ENCODE results near the gene MYH4. TPM values are rescaled to one million over a fixed set of nuclear protein-coding genes. Genes with fewer than 3 reads are reported as not detected.

The MYH4 gene
- total and polyA plus RNA-seq, 2 of the 4 experiments (the other 2 are of a cell fraction) = not detected

DNA sequence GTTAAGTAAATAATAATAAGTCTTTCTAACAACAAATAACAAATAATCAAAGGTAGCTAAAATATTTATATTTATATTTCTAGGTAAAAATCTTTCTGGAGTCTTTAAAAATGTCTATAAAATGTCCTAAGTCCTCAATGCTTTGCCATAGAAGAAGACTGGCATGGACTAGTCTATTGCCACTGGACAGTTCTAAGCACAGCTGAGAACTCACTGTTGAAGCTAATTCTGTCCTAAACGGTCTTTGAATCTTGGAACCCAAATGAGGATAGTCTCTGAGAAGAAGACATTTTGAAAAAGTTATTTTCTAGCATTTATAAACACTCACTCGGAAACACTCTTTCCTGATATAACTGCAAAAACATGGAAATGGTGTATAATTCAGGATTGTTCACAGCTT lies 48.1 kb downstream of the MYH4 start:
- Histone ChIP-seq H3K36me3 (ENCODE audit: control insufficient read depth, insufficient read depth, low read length) (no peaks in the 10 kb centered on the region), H3K4me2 (ENCODE audit: low read depth, low read length) (no peak overlapping the region), H4K5ac (ENCODE audit: low read depth, low read length) (no peak overlapping the region), H3K27ac (ENCODE audit: insufficient read depth, low read length) (no peak overlapping the region), H2AK5ac (ENCODE audit: low read depth, low read length) (no peak overlapping the region), H3K4ac (ENCODE audit: low read depth, low read length) (no peak overlapping the region), H3K79me1 (ENCODE audit: low read depth in 1 of 2, low read length in 2 of 2) (no peaks in the 10 kb centered on the region), H3K14ac (replicated peaks; ENCODE audit: low read depth, low read length) (no peak overlapping the region), H3K4me1 (ENCODE audit: control insufficient read depth, insufficient read depth, low read length) (no peaks in the 10 kb centered on the region), H2BK15ac (ENCODE audit: low read depth, low read length) (no peak overlapping the region), H3K9ac (ENCODE audit: low read depth, low read length) (no peak overlapping the region), H3K27me3 (ENCODE audit: control insufficient read depth, insufficient read depth, low read length) (no peaks in the 10 kb centered on the region), H2BK20ac (ENCODE audit: low read depth, low read length) (no peak overlapping the region), H4K8ac (ENCODE audit: low read depth in 2 of 2, low read length in 2 of 2) (no peak overlapping the region), H2BK5ac (ENCODE audit: low read depth, low read length, poor library complexity, severe bottlenecking) (no peak overlapping the region), H3K4me3 (ENCODE audit: insufficient read depth, low read depth, low read length) (no peak overlapping the region), H3K9me1 (ENCODE audit: insufficient read depth, low read length) (no peaks in the 10 kb centered on the region), H3K9me3 (ENCODE audit: control insufficient read depth, insufficient read depth, low read length) (no peaks in the 10 kb centered on the region), H4K20me1 (ENCODE audit: insufficient read depth, low read length) (no peaks in the 10 kb centered on the region), H3K56ac (ENCODE audit: extremely low read depth, insufficient read depth, low read length) (no peak overlapping the region), H4K91ac (ENCODE audit: insufficient read depth, low read depth, low read length) (no peak overlapping the region), H3K18ac (ENCODE audit: low read depth, low read length) (no peak overlapping the region), H2AK9ac (replicated peaks; ENCODE audit: low read depth, low read length, poor library complexity) (no peak overlapping the region), H3K23ac (ENCODE audit: low read depth, low read length) (no peak overlapping the region), H2BK120ac (ENCODE audit: low read depth, low read length) (no peak overlapping the region), H2AFZ (replicated peaks; ENCODE audit: low read length, poor library complexity) (no peak overlapping the region)
- POLR2A ChIA-PET (ENCODE audit: unreplicated experiment) = no interaction called here
- no peak for TF ChIP-seq RAD21 (IDR thresholded peaks at IDR 0.05; ENCODE audit: low read length)
- BruUV-seq (replicated peaks) = no TSS peak
- dilution Hi-C loops (cut with HindIII; ENCODE audit: low sequenced_read_pairs, unreplicated experiment) (no loop called here), intact Hi-C loops (cut with micrococcal nuclease) (no loop called here), in situ Hi-C loops (cut with MboI; ENCODE audit: low sequenced_read_pairs) (no loop called here)
- DNase-seq (no peak), ATAC-seq (ENCODE audit: low read depth) (no peak)
- WGBS, 2 experiments (ENCODE audit: extremely low coverage in 2 of 2, insufficient read length in 1 of 2) = no CpG with 5 or more reads among the region's 2 CpGs
- CTCF ChIA-PET = no interaction called here
